Esophagus muscularis mucosa (tissue), 4 donors: ENCODE measurements around the gene SH3TC2. TPM values are rescaled to one million over a fixed set of nuclear protein-coding genes. Genes with fewer than 3 reads are reported as not detected.

Source experiments
- DNase-seq: peaks from one replicate; pipeline ENCODE4 v3.0.0-alpha.2; 2017; ENCODE audit errors: extremely low spot score
- H3K27ac ChIP-seq, 4 donors: fragments of 200-600 bp; sonication (generic); replicated peaks in 1 of 4; 1 replicate in 3 of 4; 2 replicates in 1 of 4; pipeline ENCODE4 v1.5.1; 2016 to 2019; ENCODE audit warnings: mild to moderate bottlenecking in 1 of 4
- H3K27me3 ChIP-seq, 4 donors: fragments of 200-600 bp; sonication (generic); one replicate each; pipeline versions ENCODE4 v1.5.1 to v1.6.0; 2016 to 2019
- H3K36me3 ChIP-seq, 4 donors: fragments of 200-600 bp; sonication (generic); one replicate each; pipeline ENCODE4 v1.5.1; 2016 to 2019
- H3K4me1 ChIP-seq, 4 donors: fragments of 200-600 bp; sonication (generic); one replicate each; pipeline ENCODE4 v1.5.1; 2016 to 2019
- H3K4me3 ChIP-seq, 4 donors: fragments of 200-600 bp; sonication (generic); 1 replicate in 2 of 4; 2 replicates in 2 of 4; pipeline ENCODE4 v1.5.1; 2016 to 2019; ENCODE audit warnings: mild to moderate bottlenecking in 4 of 4, moderate library complexity in 1 of 4
- H3K9me3 ChIP-seq, 4 donors: fragments of 200-600 bp; sonication (generic); 1 replicate in 3 of 4; 2 replicates in 1 of 4; pipeline ENCODE4 v1.5.1; 2016 to 2019
- EP300 ChIP-seq: sonication (generic); formaldehyde crosslinking; IDR thresholded peaks from one replicate; pipeline ENCODE4 v1.6.1; 2017; ENCODE audit warnings: antibody characterized with exemption
- POLR2A ChIP-seq: fragments of 450-650 bp; IDR thresholded peaks from one replicate; pipeline ENCODE4 v1.6.1; 2017; ENCODE audit warnings: antibody characterized with exemption, moderate library complexity, mild to moderate bottlenecking, low read depth
- POLR2AphosphoS5 ChIP-seq, 2 donors: sonication (generic); formaldehyde crosslinking; IDR thresholded peaks; one replicate each; pipeline ENCODE4 v1.6.1; 2017; ENCODE audit warnings: antibody characterized with exemption in 2 of 2
- WGBS: methylation state at CpG from one replicate; pipeline ENCODE4 v1.1.5; 2018; 5-methylcytosine and 5-hydroxymethylcytosine counted together
- intact Hi-C: fragments of 100-400 bp; cut with DNase I; formaldehyde crosslinking; loops from one replicate; pipeline ENCODE4 v1.15.1; 2023
- total RNA-seq, 4 donors: library from RNA; depleted of rRNA; stranded (reverse); fragments of >200 nt; gene quantifications; one replicate each; pipeline versions ENCODE4 v1.1.0 to v1.2.1, GENCODE V29; 2016
- TF ChIP-seq, protein P1 (sequence below), 3 experiments: fragments of 200-600 bp in 2 of 3; fragments of 450-650 bp in 1 of 3; sonication (generic) in 2 of 3; IDR thresholded peaks; one replicate each; pipeline ENCODE4 v1.5.1; 2017 to 2019; ENCODE audit warnings: antibody characterized with exemption in 3 of 3, mild to moderate bottlenecking in 2 of 3, moderate library complexity in 1 of 3

The SH3TC2 gene
- 1 to 10 TPM in 3 of 4 donors, under 1 TPM in 1; 0.84 to 2.4 (median 1.7) TPM for total RNA-seq

DNA sequence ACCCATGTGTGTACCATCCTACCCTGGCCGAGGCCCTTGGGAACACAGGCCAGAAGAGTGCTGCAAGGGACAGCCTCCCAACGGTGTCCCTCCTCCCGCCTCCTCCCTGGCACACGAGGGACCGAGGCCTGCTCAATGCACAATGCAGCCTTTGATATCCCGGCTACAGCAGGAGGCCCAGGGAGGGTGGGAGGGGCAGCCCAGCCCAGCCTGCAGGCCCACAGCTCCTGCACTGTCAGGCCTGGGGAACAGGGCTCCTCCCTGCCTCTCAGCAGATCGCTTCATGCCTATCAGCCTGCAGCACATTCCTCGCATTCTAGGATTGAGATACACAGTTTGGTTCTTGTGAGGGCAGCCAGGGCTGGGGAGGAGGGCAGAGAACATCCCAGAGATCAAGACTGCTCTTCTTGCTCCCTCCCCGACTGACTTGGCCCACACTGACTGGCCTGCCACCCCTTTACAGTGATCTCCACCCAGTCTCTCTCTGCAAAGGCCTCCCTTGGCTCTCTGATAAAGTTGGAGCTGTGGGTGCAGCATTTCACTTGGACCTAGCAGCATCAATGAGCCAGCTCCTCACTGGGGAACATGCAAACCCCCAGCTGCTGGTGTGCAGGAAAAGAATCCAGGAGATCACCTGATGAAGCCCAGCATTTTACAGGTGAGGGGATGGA, at the start of gene SH3TC2:
SH3TC2 (minus strand) TSS at position 46 of the 671 bp plus-strand sequence; CDS start at position 6, 40 bp downstream.
- 11% methylated on average over 5 of the region's 9 CpGs for WGBS
- Histone ChIP-seq H3K4me3 (no peak within 1 kb of the TSS), H3K9me3 (peaks cover 0 to 7% (median 0%) of the 10 kb centered on the region in 4 donors), H3K27ac (peak within 1 kb of the TSS; percentile 59 to 69 (median 63)), H3K27me3 (no peaks in the 10 kb centered on the region), H3K36me3 (no peaks in the 10 kb centered on the region), H3K4me1 (peaks cover 16 to 51% (median 29%) of the 10 kb centered on the region in 4 donors)
- TF ChIP-seq, protein P1, sequence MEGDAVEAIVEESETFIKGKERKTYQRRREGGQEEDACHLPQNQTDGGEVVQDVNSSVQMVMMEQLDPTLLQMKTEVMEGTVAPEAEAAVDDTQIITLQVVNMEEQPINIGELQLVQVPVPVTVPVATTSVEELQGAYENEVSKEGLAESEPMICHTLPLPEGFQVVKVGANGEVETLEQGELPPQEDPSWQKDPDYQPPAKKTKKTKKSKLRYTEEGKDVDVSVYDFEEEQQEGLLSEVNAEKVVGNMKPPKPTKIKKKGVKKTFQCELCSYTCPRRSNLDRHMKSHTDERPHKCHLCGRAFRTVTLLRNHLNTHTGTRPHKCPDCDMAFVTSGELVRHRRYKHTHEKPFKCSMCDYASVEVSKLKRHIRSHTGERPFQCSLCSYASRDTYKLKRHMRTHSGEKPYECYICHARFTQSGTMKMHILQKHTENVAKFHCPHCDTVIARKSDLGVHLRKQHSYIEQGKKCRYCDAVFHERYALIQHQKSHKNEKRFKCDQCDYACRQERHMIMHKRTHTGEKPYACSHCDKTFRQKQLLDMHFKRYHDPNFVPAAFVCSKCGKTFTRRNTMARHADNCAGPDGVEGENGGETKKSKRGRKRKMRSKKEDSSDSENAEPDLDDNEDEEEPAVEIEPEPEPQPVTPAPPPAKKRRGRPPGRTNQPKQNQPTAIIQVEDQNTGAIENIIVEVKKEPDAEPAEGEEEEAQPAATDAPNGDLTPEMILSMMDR (IDR thresholded peaks at IDR 0.05), result no peak
- TF ChIP-seq POLR2A (no peak), POLR2AphosphoS5 (IDR thresholded peaks at IDR 0.05) (no peak), EP300 (no peak)
- intact Hi-C loops, result no loop called here
- DNase-seq, result peak; percentile 57

DNA sequence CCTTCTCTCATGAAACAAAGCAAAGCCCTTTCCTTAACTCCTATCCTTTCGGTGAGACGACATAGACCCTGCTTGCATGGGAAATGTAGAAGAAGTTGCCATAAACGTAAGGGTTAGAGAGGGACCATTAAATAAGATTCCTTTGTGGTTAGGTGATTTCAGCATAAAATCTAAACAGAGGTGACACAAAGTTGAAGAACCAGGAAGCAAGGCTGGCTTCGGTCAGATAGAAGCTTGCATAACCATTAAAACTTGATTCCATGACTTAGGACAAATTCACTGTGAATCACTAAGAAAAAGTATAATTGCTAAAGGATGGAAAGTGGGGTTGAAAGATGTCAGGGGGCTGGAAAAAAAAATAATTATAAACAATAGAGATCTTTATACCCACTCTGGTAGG, 47.5 kb upstream of the SH3TC2 start:
- 82% methylated on average over 4 of the region's 4 CpGs for WGBS
- H3K36me3 ChIP-seq, result no peaks in the 10 kb centered on the region
- H3K27me3 ChIP-seq, result no peaks in the 10 kb centered on the region
- intact Hi-C loops, result loop anchor here (5.0 to 10.0 kb wide), 2 partner anchors 96 to 378 kb away; no protein-coding TSS in a partner anchor
- no peaks in the 10 kb centered on the region for H3K9me3 ChIP-seq
- no peak overlapping the region for H3K27ac ChIP-seq
- H3K4me1 ChIP-seq, result peaks cover 0 to 6% (median 0%) of the 10 kb centered on the region in 4 donors
- no peak for DNase-seq
- TF ChIP-seq EP300 (no peak), POLR2A (no peak), POLR2AphosphoS5 (IDR thresholded peaks at IDR 0.05) (no peak)
- TF ChIP-seq, protein P1 (IDR thresholded peaks at IDR 0.05), result no peak
- no peak overlapping the region for H3K4me3 ChIP-seq

DNA sequence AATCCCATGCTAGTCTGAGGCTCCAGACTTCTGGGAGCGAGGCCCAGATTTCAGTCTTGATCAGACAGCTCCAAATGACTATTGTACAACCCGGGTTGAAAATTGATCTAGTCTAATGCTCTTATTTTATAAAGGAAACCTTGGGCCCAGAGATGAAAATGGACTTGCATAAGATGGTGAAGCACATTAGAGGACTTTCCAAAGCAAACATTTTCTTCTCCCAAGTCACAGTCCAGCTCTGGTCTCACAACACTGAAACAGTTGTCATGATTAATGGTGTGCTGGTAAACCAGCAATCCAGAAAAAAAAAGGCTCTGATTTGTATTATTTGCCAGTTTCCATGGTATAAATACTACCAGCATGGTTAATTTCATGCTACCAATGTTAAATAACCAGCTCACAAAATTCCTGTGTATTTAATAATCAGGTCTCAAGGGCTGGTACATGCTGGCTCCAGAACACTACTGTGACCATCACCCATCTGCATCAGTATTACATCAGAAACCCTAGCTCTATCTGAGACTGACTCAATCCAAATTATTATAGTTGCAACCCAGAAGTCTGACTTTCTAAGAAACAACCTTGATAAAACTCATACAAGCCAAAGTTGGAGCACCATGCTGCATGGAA, 45.9 kb upstream of the SH3TC2 start:
- 85% methylated on average over 2 of the region's 2 CpGs for WGBS
- H3K4me1 ChIP-seq, result no peaks in the 10 kb centered on the region
- no peaks in the 10 kb centered on the region for H3K9me3 ChIP-seq
- no peak for DNase-seq
- H3K4me3 ChIP-seq, result no peak overlapping the region
- TF ChIP-seq, protein P1 (IDR thresholded peaks at IDR 0.05), result no peak
- H3K27me3 ChIP-seq, result no peaks in the 10 kb centered on the region
- intact Hi-C loops, result no loop called here
- H3K36me3 ChIP-seq, result no peaks in the 10 kb centered on the region
- H3K27ac ChIP-seq, result no peak overlapping the region

DNA sequence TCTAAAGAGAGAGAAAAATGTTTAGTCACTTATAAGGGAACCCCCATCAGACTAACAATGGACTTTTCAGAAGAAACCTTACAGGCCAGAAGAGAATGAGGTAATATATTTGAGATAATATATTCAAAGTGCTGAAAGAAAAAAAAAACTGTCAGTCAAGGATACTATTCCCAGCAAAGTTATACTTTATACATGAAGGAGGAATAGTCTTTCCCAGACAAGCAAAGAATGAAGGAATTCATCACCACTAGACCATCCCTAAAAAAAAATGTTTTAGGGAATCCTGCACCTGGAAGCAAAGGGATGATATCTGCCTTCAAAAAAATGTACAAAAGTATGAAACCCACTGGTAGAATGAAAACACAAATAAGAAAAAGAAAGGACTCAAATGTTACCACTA, 37.5 kb upstream of the SH3TC2 start:
- H3K9me3 ChIP-seq, result peaks cover 0 to 39% (median 22%) of the 10 kb centered on the region in 4 donors
- DNase-seq, result no peak
- H3K27me3 ChIP-seq, result no peaks in the 10 kb centered on the region
- H3K36me3 ChIP-seq, result no peaks in the 10 kb centered on the region
- TF ChIP-seq EP300, result no peak
- TF ChIP-seq, protein P1 (IDR thresholded peaks at IDR 0.05), result no peak
- no peak for TF ChIP-seq POLR2AphosphoS5 (IDR thresholded peaks at IDR 0.05)
- no peak for TF ChIP-seq POLR2A
- H3K27ac ChIP-seq, result no peak overlapping the region
- no peaks in the 10 kb centered on the region for H3K4me1 ChIP-seq
- H3K4me3 ChIP-seq, result no peak overlapping the region
- intact Hi-C loops, result no loop called here
